Measurements from ENCODE around the gene PON1. TPM values are rescaled to one million over a fixed set of nuclear protein-coding genes. Genes with fewer than 3 reads are reported as not detected.

Gene PON1
- polyA plus RNA-seq, 3 donors from 2014 or later: 0.75 TPM; not detected in 2

- Mint-ChIP-seq H3K36me3 (no peaks in the 10 kb centered on the region), H3K9me3 (no peaks in the 10 kb centered on the region), H3K4me3 (no peak overlapping the region), H3K27ac (no peak overlapping the region), H3K4me1 (no peaks in the 10 kb centered on the region), H3K27me3 (ENCODE audit: low read depth in 3 of 3) (peaks cover 0 to 4% (median 0%) of the 10 kb centered on the region in 3 donors)
- no peak for DNase-seq
Measured at GRCh38 chr7:95263785-95264362, 60.5 kb downstream of the PON1 start.

GRCh38 chr7:95262875-95263274, 61.5 kb downstream of the PON1 start:
- Mint-ChIP-seq H3K4me3 (no peak overlapping the region), H3K9me3 (no peaks in the 10 kb centered on the region), H3K36me3 (no peaks in the 10 kb centered on the region), H3K4me1 (peaks cover 3 to 5% of the 10 kb centered on the region in 2 donors), H3K27me3 (ENCODE audit: low read depth in 3 of 3) (peaks cover 0 to 2% (median 0%) of the 10 kb centered on the region in 3 donors), H3K27ac (no peak overlapping the region)
- no peak for DNase-seq

- Mint-ChIP-seq H3K36me3 (no peaks in the 10 kb centered on the region), H3K4me3 (no peak overlapping the region), H3K4me1 (peaks cover 3 to 5% of the 10 kb centered on the region in 2 donors), H3K27ac (no peak overlapping the region), H3K9me3 (no peaks in the 10 kb centered on the region), H3K27me3 (ENCODE audit: low read depth in 3 of 3) (peaks cover 0 to 2% (median 0%) of the 10 kb centered on the region in 3 donors)
- DNase-seq: no peak
Measured at GRCh38 chr7:95261895-95262415, 62.4 kb downstream of the PON1 start.

- H3K27ac Mint-ChIP-seq: no peak overlapping the region
- no peak overlapping the region for H3K4me3 Mint-ChIP-seq
- DNase-seq: no peak
- H3K9me3 Mint-ChIP-seq: no peaks in the 10 kb centered on the region
- H3K27me3 Mint-ChIP-seq (ENCODE audit: low read depth in 3 of 3): no peaks in the 10 kb centered on the region
- H3K4me1 Mint-ChIP-seq: peaks cover 3 to 5% of the 10 kb centered on the region in 2 donors
- no peaks in the 10 kb centered on the region for H3K36me3 Mint-ChIP-seq
Measured at GRCh38 chr7:95255691-95256090, 68.6 kb downstream of the PON1 start.

GRCh38 chr7:95253986-95254385, 70.3 kb downstream of the PON1 start:
- Mint-ChIP-seq H3K4me1 (peaks cover 3 to 5% of the 10 kb centered on the region in 2 donors), H3K9me3 (no peaks in the 10 kb centered on the region), H3K4me3 (no peak overlapping the region), H3K27me3 (ENCODE audit: low read depth in 3 of 3) (no peaks in the 10 kb centered on the region), H3K27ac (no peak overlapping the region), H3K36me3 (no peaks in the 10 kb centered on the region)
- DNase-seq: no peak

- Mint-ChIP-seq H3K36me3 (no peaks in the 10 kb centered on the region), H3K27me3 (ENCODE audit: low read depth in 3 of 3) (peaks cover 0 to 1% (median 0%) of the 10 kb centered on the region in 3 donors), H3K27ac (no peak overlapping the region), H3K4me3 (no peak overlapping the region), H3K4me1 (peaks cover 0 to 2% of the 10 kb centered on the region in 2 donors), H3K9me3 (no peaks in the 10 kb centered on the region)
- DNase-seq: no peak
Measured at GRCh38 chr7:95251966-95252365, 72.4 kb downstream of the PON1 start.

- no peaks in the 10 kb centered on the region for H3K36me3 Mint-ChIP-seq
- DNase-seq: no peak
- peaks cover 0 to 8% of the 10 kb centered on the region in 2 donors for H3K4me1 Mint-ChIP-seq
- no peak overlapping the region for H3K27ac Mint-ChIP-seq
- H3K27me3 Mint-ChIP-seq (ENCODE audit: low read depth in 3 of 3): peaks cover 0 to 1% (median 0%) of the 10 kb centered on the region in 3 donors
- no peaks in the 10 kb centered on the region for H3K9me3 Mint-ChIP-seq
- H3K4me3 Mint-ChIP-seq: no peak overlapping the region
Measured at GRCh38 chr7:95250571-95250970, 73.8 kb downstream of the PON1 start.

Other genes with a start within 250 kb of the PON1 start
- under 1 TPM in 1 of 3 donors, not detected in 2; 0.39 TPM for gene PON3, start 71.8 kb upstream of the PON1 start, polyA plus RNA-seq
- gene PON2, start 110.5 kb upstream of the PON1 start, polyA plus RNA-seq: 10 to 100 TPM; 11.5 to 32.3 (median 19.1) TPM
- gene ASB4, start 161.4 kb upstream of the PON1 start, polyA plus RNA-seq: not detected

Data from immature natural killer cell (primary cell).